Stimulated activated CD4-positive, alpha-beta T cell treated with anti-CD3 and anti-CD28 coated beads, Interleukin-1b, Interleukin-23, amount 100 ng/mL, for 4 hours (primary cell): ENCODE measurements around the gene SUGCT.

Source experiments
- DNase-seq, 2 donors: peaks; one replicate each; pipeline ENCODE4 v3.0.0-alpha.2; 2020; ENCODE audit warnings: low read depth in 2 of 2

Gene SUGCT

DNA sequence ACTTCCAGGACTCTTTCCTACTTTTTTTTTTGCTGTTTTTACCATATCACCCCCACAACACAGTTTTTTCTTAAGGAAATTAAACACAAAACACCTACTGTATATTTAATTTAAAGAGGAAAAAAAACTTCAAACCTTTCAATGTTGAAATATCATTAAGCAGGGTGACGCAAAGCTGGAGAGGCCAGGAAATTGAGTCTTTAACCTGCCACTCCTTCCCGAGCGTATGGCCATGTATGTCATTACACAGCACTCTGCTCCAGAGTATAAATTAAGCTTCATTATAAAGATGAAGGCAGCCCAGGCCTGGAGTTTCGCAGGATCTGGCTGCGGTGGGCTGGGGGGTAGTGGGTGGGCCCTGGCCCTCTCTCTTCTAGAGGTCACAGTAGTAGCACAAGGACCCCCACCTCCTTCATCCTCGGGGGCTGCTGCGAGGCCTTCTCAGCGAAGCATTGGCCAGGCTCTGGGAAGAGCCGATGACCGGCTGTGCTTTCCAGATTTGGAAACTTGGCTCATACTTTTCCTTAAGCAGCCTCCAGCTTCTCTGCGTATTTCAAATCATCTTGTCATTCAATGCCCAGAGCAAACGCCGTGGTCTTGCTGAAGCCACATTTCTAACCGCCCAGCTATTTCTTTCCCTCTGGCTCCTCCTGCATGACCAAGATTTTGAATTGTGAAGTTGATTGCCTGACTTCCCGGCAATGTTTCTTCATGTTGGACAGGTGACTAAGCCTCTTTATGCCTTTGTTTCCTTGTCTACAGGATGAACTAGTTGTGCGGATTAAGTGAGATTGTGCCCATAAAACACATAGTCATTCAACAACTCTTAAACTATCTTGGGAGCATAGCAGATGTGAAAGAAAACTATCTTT is 765.1 kb downstream of the SUGCT start:
- DNase-seq = no peak

DNA sequence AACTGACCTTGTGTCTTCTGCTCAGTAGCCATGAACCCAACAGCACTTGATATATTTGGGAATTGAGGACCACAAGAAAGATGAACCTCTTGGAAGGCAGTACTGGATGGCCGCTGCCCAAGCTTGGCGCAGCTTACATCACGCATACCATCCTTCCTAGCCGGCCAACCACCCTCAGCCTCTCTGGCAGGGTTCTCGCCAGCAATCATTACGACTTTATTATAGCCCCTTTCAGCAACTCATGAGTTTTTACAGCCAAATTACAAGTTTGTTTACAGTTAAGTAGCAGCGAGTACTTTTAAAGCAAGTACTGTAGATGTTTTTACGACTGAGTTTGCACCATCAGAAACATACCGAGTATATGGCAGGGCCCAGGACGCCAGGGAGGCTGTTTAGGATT is 769.1 kb downstream of the SUGCT start:
- no peak for DNase-seq

DNA sequence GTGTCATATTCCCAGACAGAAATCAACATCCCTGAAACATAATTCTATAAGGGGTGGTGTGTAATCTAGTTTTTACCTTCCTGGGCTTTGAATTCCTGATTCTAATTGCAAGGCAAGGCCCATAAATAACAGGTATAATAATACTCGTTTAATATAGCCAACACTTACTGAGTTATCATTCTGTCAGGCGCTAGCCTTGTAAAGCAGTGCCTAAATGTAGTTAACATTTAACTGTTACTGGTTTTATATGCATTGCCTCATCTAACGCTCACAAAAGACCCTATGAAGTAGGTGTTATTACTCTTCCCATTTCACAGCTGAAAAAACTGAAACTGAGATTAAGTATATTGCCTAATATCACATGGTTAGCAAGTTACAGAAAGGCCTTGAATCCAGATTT is 772.5 kb downstream of the SUGCT start:
- no peak for DNase-seq

DNA sequence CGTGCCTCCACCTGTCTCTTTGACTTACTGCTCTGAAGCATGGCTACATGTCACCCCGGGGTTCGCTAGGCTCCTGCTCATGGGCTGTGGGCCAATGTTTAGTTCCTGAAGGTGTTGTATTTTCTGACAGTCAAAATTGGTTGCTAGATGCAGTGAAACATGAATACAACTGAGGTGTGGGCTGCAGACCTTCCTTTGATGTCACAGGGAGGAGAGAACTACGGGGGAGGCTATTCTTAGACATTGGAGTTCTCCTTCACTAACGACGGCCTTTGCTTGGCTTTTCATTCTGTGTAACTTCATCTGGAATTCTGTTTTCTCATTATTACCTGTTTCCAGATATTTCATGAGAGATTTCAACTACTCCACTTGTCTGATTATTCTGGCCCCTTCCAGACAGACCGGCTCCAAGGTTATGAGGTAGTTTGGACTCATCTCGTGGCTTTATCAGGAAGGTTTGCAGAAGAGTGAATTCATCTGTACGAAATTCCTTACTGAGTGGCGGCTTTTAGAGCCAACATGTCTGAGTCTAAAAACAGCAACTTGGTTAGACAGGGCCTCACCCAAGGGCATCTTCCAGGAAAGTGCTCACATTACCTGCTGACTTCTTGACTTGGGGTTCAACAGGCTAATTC is 774.7 kb downstream of the SUGCT start:
- DNase-seq = no peak
